H9 (cell line): ENCODE results near the gene OTULINL. TPM values are rescaled to one million over a fixed set of nuclear protein-coding genes. Genes with fewer than 3 reads are reported as not detected.

ENCODE experiments used
- DNase-seq: peaks from one replicate; pipeline ENCODE4 v3.0.0-alpha.2; 2017
- H2AFZ ChIP-seq: one replicate; pipeline ENCODE4 v1.6.1; 2013; ENCODE audit warnings: mild to moderate bottlenecking, low read length, control low read depth, moderate library complexity
- H2AK5ac ChIP-seq: 2 replicates; pipeline ENCODE4 v1.6.1; 2013; ENCODE audit warnings: low read length, control low read depth, mixed read lengths; ENCODE audit not compliant: insufficient read length
- H2BK120ac ChIP-seq: one replicate; pipeline ENCODE4 v1.6.1; 2013; ENCODE audit warnings: low read depth, mild to moderate bottlenecking, low read length, control low read depth, inconsistent platforms; ENCODE audit not compliant: poor library complexity, severe bottlenecking
- H2BK12ac ChIP-seq: 2 replicates; pipeline ENCODE4 v1.6.1; 2013; ENCODE audit warnings: low read length, control low read depth, mixed read lengths, low read depth; ENCODE audit not compliant: insufficient read length
- H2BK15ac ChIP-seq: 2 replicates; pipeline ENCODE4 v1.6.1; 2013; ENCODE audit warnings: low read depth, low read length, control low read depth
- H2BK20ac ChIP-seq: one replicate; pipeline ENCODE4 v1.6.1; 2013; ENCODE audit warnings: low read depth, mild to moderate bottlenecking, low read length, control low read depth, inconsistent platforms; ENCODE audit not compliant: poor library complexity, severe bottlenecking
- H2BK5ac ChIP-seq: 2 replicates; pipeline ENCODE4 v1.6.1; 2013; ENCODE audit warnings: low read length, control low read depth, mixed read lengths; ENCODE audit not compliant: insufficient read length
- H3K14ac ChIP-seq: 2 replicates; pipeline ENCODE4 v1.6.1; 2013; ENCODE audit warnings: low read length, control low read depth; ENCODE audit not compliant: insufficient read depth
- H3K18ac ChIP-seq: 2 replicates; pipeline ENCODE4 v1.6.1; 2013; ENCODE audit warnings: low read depth, mild to moderate bottlenecking, mixed read lengths, low read length, control low read depth; ENCODE audit not compliant: insufficient read length
- H3K23ac ChIP-seq: 2 replicates; pipeline ENCODE4 v1.6.1; 2013; ENCODE audit warnings: low read length, control low read depth, mixed read lengths, low read depth; ENCODE audit not compliant: insufficient read length
- H3K23me2 ChIP-seq: 2 replicates; pipeline ENCODE4 v1.6.1; 2013; ENCODE audit warnings: low read depth, mild to moderate bottlenecking, mixed read lengths, low read length, control low read depth; ENCODE audit not compliant: insufficient read length, poor library complexity, severe bottlenecking
- H3K27ac ChIP-seq: 2 replicates; pipeline ENCODE4 v1.5.1; 2013; ENCODE audit warnings: low read length, control low read depth, mixed read lengths, low read depth; ENCODE audit not compliant: insufficient read length
- H3K27me3 ChIP-seq: 2 replicates; pipeline ENCODE4 v1.6.1; 2013; ENCODE audit warnings: low read length, control low read depth, inconsistent platforms; ENCODE audit not compliant: insufficient read depth
- H3K4ac ChIP-seq: 2 replicates; pipeline ENCODE4 v1.6.1; 2013; ENCODE audit warnings: low read depth, mild to moderate bottlenecking, control low read depth, inconsistent platforms, low read length, moderate library complexity
- H3K4me1 ChIP-seq: 2 replicates; pipeline ENCODE4 v1.6.1; 2013; ENCODE audit warnings: low read length, control low read depth, inconsistent platforms; ENCODE audit not compliant: insufficient read depth
- H3K4me2 ChIP-seq: 2 replicates; pipeline ENCODE4 v1.6.1; 2013; ENCODE audit warnings: low read length, control low read depth, mixed read lengths; ENCODE audit not compliant: insufficient read length, insufficient read depth
- H3K56ac ChIP-seq: 2 replicates; pipeline ENCODE4 v1.6.1; 2013; ENCODE audit warnings: low read depth, mild to moderate bottlenecking, mixed read lengths, low read length, control low read depth; ENCODE audit not compliant: insufficient read length
- H3K79me1 ChIP-seq: 2 replicates; pipeline ENCODE4 v1.6.1; 2013; ENCODE audit warnings: low read depth, mild to moderate bottlenecking, moderate library complexity, low read length, control low read depth, inconsistent platforms; ENCODE audit not compliant: insufficient read depth, poor library complexity, severe bottlenecking
- H3K79me2 ChIP-seq: 2 replicates; pipeline ENCODE4 v1.6.1; 2013; ENCODE audit warnings: low read length, control low read depth, inconsistent platforms; ENCODE audit not compliant: insufficient read depth
- H3K9ac ChIP-seq: 2 replicates; pipeline ENCODE4 v1.6.1; 2013; ENCODE audit warnings: low read length, control low read depth, mixed read lengths; ENCODE audit not compliant: insufficient read length; ENCODE audit errors: extremely low read depth
- H3K9me3 ChIP-seq: one replicate; pipeline ENCODE4 v1.6.1; 2013; ENCODE audit warnings: low read depth, low read length, inconsistent platforms; ENCODE audit not compliant: control insufficient read depth
- H3T11ph ChIP-seq: one replicate; pipeline ENCODE4 v1.6.1; 2013; ENCODE audit warnings: mild to moderate bottlenecking, low read length, control low read depth, inconsistent platforms
- H4K20me1 ChIP-seq: one replicate; pipeline ENCODE4 v1.6.1; 2013; ENCODE audit not compliant: control insufficient read depth, insufficient read length, insufficient read depth
- H4K5ac ChIP-seq: 2 replicates; pipeline ENCODE4 v1.6.1; 2013; ENCODE audit warnings: low read depth, mild to moderate bottlenecking, mixed read lengths, low read length, control low read depth; ENCODE audit not compliant: insufficient read length
- H4K8ac ChIP-seq: replicated peaks from 2 replicates; pipeline ENCODE4 v1.6.1; 2013; ENCODE audit warnings: low read length, control low read depth, mixed read lengths, low read depth; ENCODE audit not compliant: insufficient read length
- H4K91ac ChIP-seq: 2 replicates; pipeline ENCODE4 v1.6.1; 2013; ENCODE audit warnings: low read depth, mild to moderate bottlenecking, moderate library complexity, mixed read lengths, low read length, control low read depth; ENCODE audit not compliant: insufficient read length
- H3K27ac Mint-ChIP-seq, 3 experiments: 2 replicates in 2 of 3; 3 replicates in 1 of 3; pipeline ENCODE4 v1.8.0; 2020 to 2021; ENCODE audit warnings: mixed read lengths in 3 of 3, mild to moderate bottlenecking in 1 of 3, moderate library complexity in 1 of 3
- H3K27me3 Mint-ChIP-seq: 2 replicates; pipeline ENCODE4 v1.8.0; 2021; ENCODE audit warnings: low read depth, mild to moderate bottlenecking, moderate library complexity, mixed read lengths
- H3K36me3 Mint-ChIP-seq, 3 experiments: 2 replicates in 2 of 3; 3 replicates in 1 of 3; pipeline ENCODE4 v1.8.0; 2020 to 2021; ENCODE audit warnings: low read depth in 3 of 3, mixed read lengths in 3 of 3; ENCODE audit not compliant: insufficient read depth in 1 of 3
- H3K4me1 Mint-ChIP-seq, 2 experiments: 2 replicates each; pipeline ENCODE4 v1.8.0; 2020; ENCODE audit warnings: mixed read lengths in 2 of 2
- H3K4me3 Mint-ChIP-seq, 2 experiments: 2 replicates in 1 of 2; 3 replicates in 1 of 2; pipeline ENCODE4 v1.8.0; 2020 to 2021; ENCODE audit warnings: mild to moderate bottlenecking in 2 of 2, mixed read lengths in 2 of 2, moderate library complexity in 1 of 2
- H3K9me3 Mint-ChIP-seq, 2 experiments: 2 replicates in 1 of 2; 3 replicates in 1 of 2; pipeline ENCODE4 v1.8.0; 2020; ENCODE audit warnings: mild to moderate bottlenecking in 2 of 2, mixed read lengths in 2 of 2, moderate library complexity in 1 of 2
- WGBS: extraction: QIAGEN DNeasy Blood & Tissue Kit; methylation state at CpG from one replicate; pipeline ENCODE4 v1.1.7; 2013; ENCODE audit warnings: missing lambda C conversion rate, low lambda C conversion rate, mixed read lengths; ENCODE audit not compliant: insufficient read length; ENCODE audit errors: extremely low coverage; 5-methylcytosine and 5-hydroxymethylcytosine counted together
- total RNA-seq: library from RNA; stranded (reverse); gene quantifications from 2 replicates; pipeline ENCODE4 v1.2.1, GENCODE V29; 2021
- TF ChIP-seq, protein P1 (sequence below): fragments of 200-600 bp; sonication (generic); conservative IDR thresholded peaks from 3 replicates; pipeline ENCODE4 v1.8.0; 2021; ENCODE audit warnings: antibody characterized with exemption, mild to moderate bottlenecking

OTULINL gene
- total RNA-seq, 1 experiment from 2014 or later = 7.5 TPM

DNA sequence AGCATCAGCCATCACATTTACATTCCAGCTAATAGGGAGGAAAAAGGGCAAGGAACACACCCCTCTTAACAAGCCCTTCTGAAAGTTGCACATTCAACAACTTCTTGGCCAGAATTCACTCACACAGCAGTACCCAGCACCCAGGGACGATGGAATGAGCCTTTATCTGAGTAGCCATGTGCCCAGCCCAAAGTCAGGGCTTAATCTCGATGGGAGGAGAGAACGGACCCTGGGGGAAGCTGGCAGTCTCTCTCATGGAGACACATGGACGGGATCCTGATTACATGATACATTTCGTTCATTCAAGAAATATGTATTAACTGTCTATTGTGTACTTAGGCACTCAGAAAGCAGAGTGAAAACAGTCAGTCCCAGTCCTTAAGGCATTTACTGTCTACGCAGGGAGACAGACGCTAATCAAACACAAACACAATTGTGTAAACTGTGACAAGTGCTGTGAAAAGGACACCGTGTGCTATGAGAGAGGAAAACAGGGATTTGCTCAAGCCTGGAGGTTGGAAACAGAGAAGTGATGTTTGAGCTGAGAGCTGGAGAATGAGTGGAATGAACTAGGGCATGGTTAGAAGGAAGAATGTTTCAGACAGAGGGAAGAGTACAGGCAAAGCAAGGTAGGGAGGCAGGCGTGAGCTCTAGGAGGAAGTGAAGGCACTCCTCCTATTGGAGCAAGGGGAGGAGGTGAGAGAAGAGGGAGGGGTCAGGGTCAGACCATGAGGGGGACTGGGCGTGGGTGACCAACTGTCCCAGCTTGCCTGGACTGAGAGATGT lies 7.4 kb downstream of the OTULINL start:
- Mint-ChIP-seq H3K27ac (peak overlapping the region in 1 of 3 experiments; percentile 54; a peak in 2 of 7 replicates), H3K9me3 (peaks cover 5 to 11% of the 10 kb centered on the region in 2 experiments; a peak in 4 of 5 replicates), H3K27me3 (peaks cover 7% of the 10 kb centered on the region), H3K4me3 (no peak overlapping the region), H3K4me1 (0 out of 4 replicates have a peak, but pooled peaks cover 0 to 3% of the 10 kb centered on the region in 2 experiments), H3K36me3 (peaks cover 0 to 18% (median 5%) of the 10 kb centered on the region in 3 experiments; a peak in 3 of 7 replicates)
- Histone ChIP-seq H4K8ac (no peak overlapping the region), H3K56ac (no peak overlapping the region), H4K91ac (no peak overlapping the region), H2BK120ac (no peak overlapping the region), H3K9me3 (no peaks in the 10 kb centered on the region), H3K14ac (no peak overlapping the region), H2BK20ac (no peak overlapping the region), H3K27me3 (no peaks in the 10 kb centered on the region), H2BK12ac (no peak overlapping the region), H3K79me2 (no peaks in the 10 kb centered on the region), H2BK15ac (no peak overlapping the region), H3K4me1 (no peaks in the 10 kb centered on the region), H3K27ac (no peak overlapping the region), H3T11ph (no peak overlapping the region), H3K23ac (no peak overlapping the region), H2AK5ac (no peak overlapping the region), H3K9ac (no peak overlapping the region), H2AFZ (no peak overlapping the region), H3K23me2 (no peaks in the 10 kb centered on the region), H3K4me2 (no peak overlapping the region), H4K5ac (no peak overlapping the region), H4K20me1 (no peaks in the 10 kb centered on the region), H3K79me1 (no peaks in the 10 kb centered on the region), H3K18ac (no peak overlapping the region), H2BK5ac (no peak overlapping the region), H3K4ac (no peak overlapping the region)
- DNase-seq = no peak
- WGBS = no CpG with 5 or more reads among the region's 10 CpGs
- TF ChIP-seq, protein P1, sequence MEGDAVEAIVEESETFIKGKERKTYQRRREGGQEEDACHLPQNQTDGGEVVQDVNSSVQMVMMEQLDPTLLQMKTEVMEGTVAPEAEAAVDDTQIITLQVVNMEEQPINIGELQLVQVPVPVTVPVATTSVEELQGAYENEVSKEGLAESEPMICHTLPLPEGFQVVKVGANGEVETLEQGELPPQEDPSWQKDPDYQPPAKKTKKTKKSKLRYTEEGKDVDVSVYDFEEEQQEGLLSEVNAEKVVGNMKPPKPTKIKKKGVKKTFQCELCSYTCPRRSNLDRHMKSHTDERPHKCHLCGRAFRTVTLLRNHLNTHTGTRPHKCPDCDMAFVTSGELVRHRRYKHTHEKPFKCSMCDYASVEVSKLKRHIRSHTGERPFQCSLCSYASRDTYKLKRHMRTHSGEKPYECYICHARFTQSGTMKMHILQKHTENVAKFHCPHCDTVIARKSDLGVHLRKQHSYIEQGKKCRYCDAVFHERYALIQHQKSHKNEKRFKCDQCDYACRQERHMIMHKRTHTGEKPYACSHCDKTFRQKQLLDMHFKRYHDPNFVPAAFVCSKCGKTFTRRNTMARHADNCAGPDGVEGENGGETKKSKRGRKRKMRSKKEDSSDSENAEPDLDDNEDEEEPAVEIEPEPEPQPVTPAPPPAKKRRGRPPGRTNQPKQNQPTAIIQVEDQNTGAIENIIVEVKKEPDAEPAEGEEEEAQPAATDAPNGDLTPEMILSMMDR = no peak
